Peyer's patch (tissue), 4 donors: Measurements from ENCODE around the gene ADGRD1. TPM values are rescaled to one million over a fixed set of nuclear protein-coding genes. Genes with fewer than 3 reads are reported as not detected.

Source experiments
- DNase-seq, 3 donors: peaks; one replicate each; pipeline ENCODE4 v3.0.0-alpha.2; 2017 to 2019
- H3K27ac ChIP-seq, 4 donors: fragments of 200-600 bp; sonication (generic); one replicate each; pipeline ENCODE4 v1.5.1; 2016 to 2019
- H3K27me3 ChIP-seq, 2 donors: fragments of 200-600 bp; sonication (generic); one replicate each; pipeline ENCODE4 v1.5.1; 2019
- H3K36me3 ChIP-seq, 3 donors: fragments of 200-600 bp; sonication (generic); one replicate each; pipeline ENCODE4 v1.5.1; 2016 to 2019
- H3K4me1 ChIP-seq, 4 donors: fragments of 200-600 bp; sonication (generic); one replicate each; pipeline ENCODE4 v1.5.1; 2016 to 2019
- H3K4me3 ChIP-seq, 4 donors: fragments of 200-600 bp; sonication (generic); 1 replicate in 3 of 4; 2 replicates in 1 of 4; pipeline ENCODE4 v1.5.1; 2016 to 2019; ENCODE audit warnings: mild to moderate bottlenecking in 1 of 4
- H3K9me3 ChIP-seq, 4 donors: fragments of 200-600 bp; sonication (generic); one replicate each; pipeline ENCODE4 v1.5.1; 2016 to 2019; ENCODE audit warnings: mild to moderate bottlenecking in 1 of 4
- POLR2A ChIP-seq, 2 donors: fragments of 450-650 bp; IDR thresholded peaks; one replicate each; pipeline ENCODE4 v1.5.1; 2017; ENCODE audit warnings: antibody characterized with exemption in 2 of 2, mild to moderate bottlenecking in 2 of 2, moderate library complexity in 2 of 2
- total RNA-seq, 4 donors: library from RNA; depleted of rRNA; stranded (reverse); fragments of >200 nt; gene quantifications; one replicate each; pipeline ENCODE4 v1.1.0, GENCODE V29; 2016
- TF ChIP-seq, protein P1 (sequence below), 6 experiments: fragments of 450-650 bp in 4 of 6; fragments of 200-600 bp in 2 of 6; sonication (generic) in 1 of 6; IDR thresholded peaks; one replicate each; pipeline ENCODE4 v1.5.1; 2017 to 2019; ENCODE audit warnings: antibody characterized with exemption in 6 of 6, mild to moderate bottlenecking in 3 of 6, moderate library complexity in 1 of 6

ADGRD1 gene
- total RNA-seq, 4 donors from 2014 or later, result 7.0 to 42.9 (median 27.9) TPM

- Histone ChIP-seq H3K36me3 (no peaks in the 10 kb centered on the region), H3K27me3 (no peaks in the 10 kb centered on the region), H3K9me3 (peaks cover 0 to 5% (median 0%) of the 10 kb centered on the region in 4 donors), H3K27ac (no peak overlapping the region), H3K4me3 (no peak overlapping the region), H3K4me1 (no peaks in the 10 kb centered on the region)
- no peak for DNase-seq
- no peak for TF ChIP-seq POLR2A (IDR thresholded peaks at IDR 0.05)
- TF ChIP-seq, protein P1, sequence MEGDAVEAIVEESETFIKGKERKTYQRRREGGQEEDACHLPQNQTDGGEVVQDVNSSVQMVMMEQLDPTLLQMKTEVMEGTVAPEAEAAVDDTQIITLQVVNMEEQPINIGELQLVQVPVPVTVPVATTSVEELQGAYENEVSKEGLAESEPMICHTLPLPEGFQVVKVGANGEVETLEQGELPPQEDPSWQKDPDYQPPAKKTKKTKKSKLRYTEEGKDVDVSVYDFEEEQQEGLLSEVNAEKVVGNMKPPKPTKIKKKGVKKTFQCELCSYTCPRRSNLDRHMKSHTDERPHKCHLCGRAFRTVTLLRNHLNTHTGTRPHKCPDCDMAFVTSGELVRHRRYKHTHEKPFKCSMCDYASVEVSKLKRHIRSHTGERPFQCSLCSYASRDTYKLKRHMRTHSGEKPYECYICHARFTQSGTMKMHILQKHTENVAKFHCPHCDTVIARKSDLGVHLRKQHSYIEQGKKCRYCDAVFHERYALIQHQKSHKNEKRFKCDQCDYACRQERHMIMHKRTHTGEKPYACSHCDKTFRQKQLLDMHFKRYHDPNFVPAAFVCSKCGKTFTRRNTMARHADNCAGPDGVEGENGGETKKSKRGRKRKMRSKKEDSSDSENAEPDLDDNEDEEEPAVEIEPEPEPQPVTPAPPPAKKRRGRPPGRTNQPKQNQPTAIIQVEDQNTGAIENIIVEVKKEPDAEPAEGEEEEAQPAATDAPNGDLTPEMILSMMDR (IDR thresholded peaks at IDR 0.05), result no peak
Measured at GRCh38 chr12:130944878-130945277, 8.8 kb upstream of the ADGRD1 start.

DNA sequence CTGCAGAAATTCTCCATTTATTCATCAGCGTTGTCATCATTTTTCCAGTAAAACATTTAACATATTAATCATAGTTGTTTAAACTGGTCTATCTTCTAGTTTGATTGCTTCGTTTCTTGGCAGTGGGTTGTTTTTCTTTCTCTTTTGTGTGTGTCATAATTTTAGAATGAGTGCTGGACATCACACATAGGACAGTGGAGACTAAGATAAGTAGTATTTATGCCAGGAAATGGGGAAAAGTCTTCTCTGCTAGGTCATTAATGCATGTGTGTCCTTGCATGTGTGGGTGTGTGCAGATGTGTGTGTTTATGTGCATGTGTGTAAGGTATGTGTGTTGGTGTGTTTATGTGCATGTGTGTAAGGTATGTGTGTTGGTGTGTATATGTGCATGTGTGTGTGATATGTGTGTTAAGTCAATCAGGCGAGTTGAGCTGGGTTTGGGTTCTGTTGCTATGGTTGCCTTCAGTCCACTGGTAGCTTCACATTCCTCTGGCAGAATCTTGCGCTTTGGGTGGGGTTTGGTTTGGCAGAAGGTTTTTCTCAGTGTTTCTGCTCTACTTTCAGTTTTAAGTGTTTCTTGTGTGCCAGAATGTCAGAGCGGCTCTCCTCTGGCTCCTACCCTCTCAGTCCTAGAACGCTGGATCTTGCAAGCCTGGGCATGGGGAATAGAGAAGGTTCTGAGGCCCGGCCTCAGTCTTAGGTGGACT is 7.8 kb upstream of the ADGRD1 start:
- TF ChIP-seq, protein P1 (IDR thresholded peaks at IDR 0.05), result no peak
- no peak for TF ChIP-seq POLR2A (IDR thresholded peaks at IDR 0.05)
- no peak for DNase-seq
- Histone ChIP-seq H3K27ac (no peak overlapping the region), H3K27me3 (no peaks in the 10 kb centered on the region), H3K4me1 (no peaks in the 10 kb centered on the region), H3K4me3 (no peak overlapping the region), H3K36me3 (no peaks in the 10 kb centered on the region), H3K9me3 (peaks cover 0 to 5% (median 0%) of the 10 kb centered on the region in 4 donors)

DNA sequence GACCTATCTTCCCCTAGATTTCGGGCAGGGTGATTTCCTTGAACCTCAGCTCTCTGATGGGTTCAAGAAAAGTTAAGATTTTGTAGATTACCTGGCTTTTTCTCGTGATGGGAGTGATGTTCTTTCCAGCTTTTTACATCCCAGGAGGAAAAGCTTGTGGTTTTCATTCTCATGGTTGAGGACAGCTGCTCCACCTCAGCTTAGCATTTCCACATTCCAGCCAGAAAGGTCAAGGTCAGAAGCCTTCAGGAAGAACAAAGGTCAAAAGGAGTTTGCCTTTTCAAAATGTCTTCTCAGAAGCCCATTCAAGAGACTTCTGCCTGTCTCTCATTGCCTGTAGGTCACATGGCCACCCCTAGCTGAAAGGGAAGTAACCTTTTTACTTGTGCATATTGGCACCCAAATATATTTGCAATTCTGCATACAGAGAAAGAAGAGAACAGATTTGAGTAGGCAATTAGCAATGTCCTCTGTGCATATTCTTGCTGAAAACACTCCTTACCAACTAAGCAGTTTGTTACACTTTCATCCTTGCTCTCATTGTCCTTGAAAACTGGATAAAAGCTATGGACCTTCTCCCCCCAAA is 6.6 kb upstream of the ADGRD1 start:
- Histone ChIP-seq H3K9me3 (peaks cover 0 to 5% (median 0%) of the 10 kb centered on the region in 4 donors), H3K27ac (no peak overlapping the region), H3K4me3 (no peak overlapping the region), H3K4me1 (peaks cover 0 to 3% (median 0%) of the 10 kb centered on the region in 4 donors), H3K27me3 (no peaks in the 10 kb centered on the region), H3K36me3 (no peaks in the 10 kb centered on the region)
- no peak for TF ChIP-seq POLR2A (IDR thresholded peaks at IDR 0.05)
- TF ChIP-seq, protein P1 (IDR thresholded peaks at IDR 0.05), result no peak
- DNase-seq, result no peak

DNA sequence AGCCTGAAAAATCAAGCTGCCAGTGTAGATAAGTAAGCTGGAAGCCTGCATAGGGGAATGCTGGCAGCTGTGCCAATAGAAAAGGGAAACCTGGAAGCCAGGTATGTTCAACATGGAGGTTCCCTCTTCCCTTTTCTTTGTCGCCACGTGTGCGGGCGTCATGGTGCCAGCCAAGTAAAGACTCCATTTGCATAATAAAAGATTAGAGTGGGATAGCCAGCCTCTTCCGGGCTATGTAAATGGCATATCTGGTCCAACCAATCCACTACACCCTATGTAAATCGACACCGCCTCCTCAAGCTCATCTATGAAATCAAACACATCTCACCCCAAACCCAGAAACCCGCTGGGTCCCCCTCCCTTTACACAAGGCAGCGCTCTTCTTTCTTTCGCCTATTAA is 5.6 kb upstream of the ADGRD1 start:
- TF ChIP-seq, protein P1 (IDR thresholded peaks at IDR 0.05), result no peak
- TF ChIP-seq POLR2A (IDR thresholded peaks at IDR 0.05), result no peak
- H3K27ac ChIP-seq, result no peak overlapping the region
- no peaks in the 10 kb centered on the region for H3K27me3 ChIP-seq
- peaks cover 0 to 5% (median 0%) of the 10 kb centered on the region in 4 donors for H3K9me3 ChIP-seq
- DNase-seq, result no peak
- no peaks in the 10 kb centered on the region for H3K36me3 ChIP-seq
- peaks cover 0 to 10% (median 0%) of the 10 kb centered on the region in 4 donors for H3K4me1 ChIP-seq
- no peak overlapping the region for H3K4me3 ChIP-seq

DNA sequence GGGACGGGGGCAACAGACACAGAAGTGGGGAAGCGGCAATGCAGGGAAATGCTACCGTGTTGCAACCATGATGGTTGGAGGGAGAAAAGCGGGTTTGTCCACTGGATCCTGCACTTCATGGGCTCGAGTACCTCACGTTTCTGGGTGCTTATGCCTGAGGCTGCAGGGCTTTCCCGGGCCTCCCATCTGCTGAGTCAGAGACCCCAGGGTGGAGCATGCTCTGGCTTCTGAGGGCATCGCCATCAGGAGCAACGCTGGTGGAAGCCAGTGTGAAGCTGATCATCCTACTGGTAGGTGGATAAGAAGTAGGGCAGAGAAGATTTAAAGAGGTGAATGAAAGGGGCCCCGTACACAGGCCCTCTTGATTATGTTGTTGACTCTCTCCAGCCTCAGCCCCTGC is 5.0 kb upstream of the ADGRD1 start:
- no peak for DNase-seq
- no peaks in the 10 kb centered on the region for H3K36me3 ChIP-seq
- H3K9me3 ChIP-seq, result peaks cover 0 to 5% (median 0%) of the 10 kb centered on the region in 4 donors
- no peak overlapping the region for H3K27ac ChIP-seq
- H3K4me1 ChIP-seq, result peaks cover 0 to 10% (median 0%) of the 10 kb centered on the region in 4 donors
- H3K4me3 ChIP-seq, result no peak overlapping the region
- H3K27me3 ChIP-seq, result no peaks in the 10 kb centered on the region
- TF ChIP-seq POLR2A (IDR thresholded peaks at IDR 0.05), result no peak
- TF ChIP-seq, protein P1 (IDR thresholded peaks at IDR 0.05), result no peak
